ENCODE measurements around the gene MYH14. TPM values are rescaled to one million over a fixed set of nuclear protein-coding genes. Genes with fewer than 3 reads are reported as not detected.

MYH14 gene
- total and polyA plus RNA-seq, 9 of the 15 experiments (the other 6 are each of a cell fraction or from before 2014, with no cell fraction given): 0.04 to 0.86 (median 0.19) TPM; not detected in 2

GRCh38 chr19:50333737-50334617 is 130.6 kb downstream of the MYH14 start (continued):
- TF ChIP-seq, protein P1, sequence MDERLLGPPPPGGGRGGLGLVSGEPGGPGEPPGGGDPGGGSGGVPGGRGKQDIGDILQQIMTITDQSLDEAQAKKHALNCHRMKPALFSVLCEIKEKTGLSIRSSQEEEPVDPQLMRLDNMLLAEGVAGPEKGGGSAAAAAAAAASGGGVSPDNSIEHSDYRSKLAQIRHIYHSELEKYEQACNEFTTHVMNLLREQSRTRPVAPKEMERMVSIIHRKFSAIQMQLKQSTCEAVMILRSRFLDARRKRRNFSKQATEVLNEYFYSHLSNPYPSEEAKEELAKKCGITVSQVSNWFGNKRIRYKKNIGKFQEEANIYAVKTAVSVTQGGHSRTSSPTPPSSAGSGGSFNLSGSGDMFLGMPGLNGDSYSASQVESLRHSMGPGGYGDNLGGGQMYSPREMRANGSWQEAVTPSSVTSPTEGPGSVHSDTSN (CRISPR knock-in tag; IDR thresholded peaks at IDR 0.05; ENCODE audit: low read depth): no peak
- TF ChIP-seq, protein P1 (tag; conservative IDR thresholded peaks at IDR 0.05; ENCODE audit: low read depth): peak; percentile 65
- TF ChIP-seq ZNF134 (CRISPR knock-in tag; conservative IDR thresholded peaks at IDR 0.05) (0 out of 2 replicates have a peak, but pooled peaks have one; percentile 52), GTF2F1 (IDR thresholded peaks at IDR 0.05; ENCODE audit: low read depth, low read length) (no peak), ZNF212 (CRISPR knock-in tag; IDR thresholded peaks at IDR 0.05) (peak; percentile 34; the same call in 1 of the 2 replicates), MYBL2 (IDR thresholded peaks at IDR 0.05; ENCODE audit: low read depth) (no peak), MYBL2 (CRISPR knock-in tag; IDR thresholded peaks at IDR 0.05; ENCODE audit: borderline replicate concordance) (no peak), POLR2G (IDR thresholded peaks at IDR 0.05; ENCODE audit: low read depth, low read length) (peak; percentile 96), CC2D1A (IDR thresholded peaks at IDR 0.05) (no peak), NCOA6 (IDR thresholded peaks at IDR 0.05) (no peak), ELF4 (CRISPR knock-in tag; IDR thresholded peaks at IDR 0.05) (0 out of 2 replicates have a peak, but pooled peaks have one; percentile 57)
- TF ChIP-seq, protein P2, sequence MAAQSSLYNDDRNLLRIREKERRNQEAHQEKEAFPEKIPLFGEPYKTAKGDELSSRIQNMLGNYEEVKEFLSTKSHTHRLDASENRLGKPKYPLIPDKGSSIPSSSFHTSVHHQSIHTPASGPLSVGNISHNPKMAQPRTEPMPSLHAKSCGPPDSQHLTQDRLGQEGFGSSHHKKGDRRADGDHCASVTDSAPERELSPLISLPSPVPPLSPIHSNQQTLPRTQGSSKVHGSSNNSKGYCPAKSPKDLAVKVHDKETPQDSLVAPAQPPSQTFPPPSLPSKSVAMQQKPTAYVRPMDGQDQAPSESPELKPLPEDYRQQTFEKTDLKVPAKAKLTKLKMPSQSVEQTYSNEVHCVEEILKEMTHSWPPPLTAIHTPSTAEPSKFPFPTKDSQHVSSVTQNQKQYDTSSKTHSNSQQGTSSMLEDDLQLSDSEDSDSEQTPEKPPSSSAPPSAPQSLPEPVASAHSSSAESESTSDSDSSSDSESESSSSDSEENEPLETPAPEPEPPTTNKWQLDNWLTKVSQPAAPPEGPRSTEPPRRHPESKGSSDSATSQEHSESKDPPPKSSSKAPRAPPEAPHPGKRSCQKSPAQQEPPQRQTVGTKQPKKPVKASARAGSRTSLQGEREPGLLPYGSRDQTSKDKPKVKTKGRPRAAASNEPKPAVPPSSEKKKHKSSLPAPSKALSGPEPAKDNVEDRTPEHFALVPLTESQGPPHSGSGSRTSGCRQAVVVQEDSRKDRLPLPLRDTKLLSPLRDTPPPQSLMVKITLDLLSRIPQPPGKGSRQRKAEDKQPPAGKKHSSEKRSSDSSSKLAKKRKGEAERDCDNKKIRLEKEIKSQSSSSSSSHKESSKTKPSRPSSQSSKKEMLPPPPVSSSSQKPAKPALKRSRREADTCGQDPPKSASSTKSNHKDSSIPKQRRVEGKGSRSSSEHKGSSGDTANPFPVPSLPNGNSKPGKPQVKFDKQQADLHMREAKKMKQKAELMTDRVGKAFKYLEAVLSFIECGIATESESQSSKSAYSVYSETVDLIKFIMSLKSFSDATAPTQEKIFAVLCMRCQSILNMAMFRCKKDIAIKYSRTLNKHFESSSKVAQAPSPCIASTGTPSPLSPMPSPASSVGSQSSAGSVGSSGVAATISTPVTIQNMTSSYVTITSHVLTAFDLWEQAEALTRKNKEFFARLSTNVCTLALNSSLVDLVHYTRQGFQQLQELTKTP (IDR thresholded peaks at IDR 0.05; ENCODE audit: low read depth in 1 of 2, partially characterized antibody in 2 of 2): peak in 1 of 2 experiments; percentile 19

Measured in K562 (cell line).